Fibroblast of the aortic adventitia (primary cell): ENCODE data around the gene DBNL. TPM values are rescaled to one million over a fixed set of nuclear protein-coding genes. Genes with fewer than 3 reads are reported as not detected.

ENCODE experiments used
- DNase-seq: peaks from one replicate; pipeline ENCODE4 v3.0.0-alpha.2; 2010; ENCODE audit warnings: low read depth
- H3K4me3 ChIP-seq: 2 replicates; pipeline ENCODE4 v1.5.1; 2011; ENCODE audit warnings: low read depth, mild to moderate bottlenecking, control low read depth, low read length, moderate library complexity
- total RNA-seq: library from RNA; depleted of rRNA; stranded (reverse); fragments of >200 nt; gene quantifications from 2 replicates; pipeline ENCODE4 v1.2.3, GENCODE V29; 2012; ENCODE audit warnings: low replicate concordance
- TF ChIP-seq, protein P1 (sequence below): IDR thresholded peaks from 2 replicates; pipeline ENCODE4 v1.5.1; 2011; ENCODE audit warnings: mild to moderate bottlenecking, low read length, control low read depth, inconsistent platforms; ENCODE audit not compliant: insufficient read depth

The DBNL gene
- total RNA-seq, 1 donor: 110 TPM

DNA sequence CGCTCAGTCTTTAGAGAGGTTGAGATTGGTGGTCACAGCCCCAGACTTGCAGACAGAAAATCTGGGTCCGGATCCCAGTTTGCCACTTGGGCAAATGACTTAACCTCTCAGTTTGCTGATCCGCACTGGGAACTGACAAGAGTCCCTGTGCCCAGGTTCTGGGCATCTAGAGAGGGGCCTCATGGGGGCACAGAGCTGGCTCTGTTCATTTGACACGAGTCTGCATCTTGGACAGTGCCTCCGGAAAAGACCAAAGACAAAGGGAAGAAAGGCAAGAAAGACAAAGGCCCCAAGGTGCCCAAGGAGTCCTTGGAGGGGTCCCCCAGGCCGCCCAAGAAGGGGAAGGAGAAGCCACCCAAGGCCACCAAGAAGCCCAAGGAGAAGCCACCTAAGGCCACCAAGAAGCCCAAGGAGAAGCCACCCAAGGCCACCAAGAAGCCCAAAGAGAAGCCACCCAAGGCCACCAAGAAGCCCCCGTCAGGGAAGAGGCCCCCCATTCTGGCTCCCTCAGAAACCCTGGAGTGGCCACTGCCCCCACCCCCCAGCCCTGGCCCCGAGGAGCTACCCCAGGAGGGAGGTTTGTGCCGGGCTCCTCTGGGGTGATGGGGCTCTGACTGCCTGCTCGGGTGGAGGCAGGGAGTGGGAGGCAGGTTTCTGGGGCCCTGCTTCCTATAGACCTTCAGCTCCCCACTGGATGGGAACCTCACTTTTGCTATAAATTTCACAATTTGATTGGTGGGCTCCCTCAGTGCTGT, 62.0 kb downstream of the DBNL start:
- TF ChIP-seq, protein P1, sequence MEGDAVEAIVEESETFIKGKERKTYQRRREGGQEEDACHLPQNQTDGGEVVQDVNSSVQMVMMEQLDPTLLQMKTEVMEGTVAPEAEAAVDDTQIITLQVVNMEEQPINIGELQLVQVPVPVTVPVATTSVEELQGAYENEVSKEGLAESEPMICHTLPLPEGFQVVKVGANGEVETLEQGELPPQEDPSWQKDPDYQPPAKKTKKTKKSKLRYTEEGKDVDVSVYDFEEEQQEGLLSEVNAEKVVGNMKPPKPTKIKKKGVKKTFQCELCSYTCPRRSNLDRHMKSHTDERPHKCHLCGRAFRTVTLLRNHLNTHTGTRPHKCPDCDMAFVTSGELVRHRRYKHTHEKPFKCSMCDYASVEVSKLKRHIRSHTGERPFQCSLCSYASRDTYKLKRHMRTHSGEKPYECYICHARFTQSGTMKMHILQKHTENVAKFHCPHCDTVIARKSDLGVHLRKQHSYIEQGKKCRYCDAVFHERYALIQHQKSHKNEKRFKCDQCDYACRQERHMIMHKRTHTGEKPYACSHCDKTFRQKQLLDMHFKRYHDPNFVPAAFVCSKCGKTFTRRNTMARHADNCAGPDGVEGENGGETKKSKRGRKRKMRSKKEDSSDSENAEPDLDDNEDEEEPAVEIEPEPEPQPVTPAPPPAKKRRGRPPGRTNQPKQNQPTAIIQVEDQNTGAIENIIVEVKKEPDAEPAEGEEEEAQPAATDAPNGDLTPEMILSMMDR: no peak
- peak overlapping the region; percentile 95 for H3K4me3 ChIP-seq
- no peak for DNase-seq

DNA sequence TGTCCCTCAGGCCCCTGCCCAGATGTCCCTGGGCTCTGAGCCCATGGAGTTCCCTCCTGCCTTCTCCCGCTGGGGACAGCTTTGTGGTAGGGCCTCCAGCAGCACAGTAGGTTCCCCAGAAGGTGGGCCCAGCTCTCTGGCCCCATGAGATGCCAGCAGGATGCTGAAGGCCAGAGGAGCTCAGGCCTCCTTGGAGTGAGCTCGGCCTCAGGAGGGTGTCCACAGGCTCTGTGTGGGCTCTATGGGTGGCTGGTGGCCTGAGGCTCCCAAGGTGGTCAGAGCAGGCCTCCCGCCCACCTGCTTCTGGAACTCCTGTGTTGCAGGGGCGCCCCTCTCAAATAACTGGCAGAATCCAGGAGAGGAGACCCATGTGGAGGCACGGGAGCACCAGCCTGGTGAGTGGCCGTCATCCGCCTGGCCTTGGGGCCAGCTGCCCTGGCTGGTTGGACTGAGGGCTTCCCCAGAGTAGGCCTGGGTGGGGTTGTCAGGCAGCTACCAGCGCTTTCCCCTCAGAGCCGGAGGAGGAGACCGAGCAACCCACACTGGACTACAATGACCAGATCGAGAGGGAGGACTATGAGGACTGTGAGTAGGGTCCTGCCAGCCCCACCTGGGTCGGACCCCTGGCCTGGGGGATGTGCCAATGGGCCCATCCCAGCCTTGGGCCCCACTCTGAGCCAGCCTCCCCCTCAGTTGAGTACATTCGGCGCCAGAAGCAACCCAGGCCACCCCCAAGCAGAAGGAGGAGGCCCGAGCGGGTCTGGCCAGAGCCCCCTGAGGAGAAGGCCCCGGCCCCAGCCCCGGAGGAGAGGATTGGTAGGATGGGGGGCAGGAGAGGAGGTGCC, 62.8 kb downstream of the DBNL start:
- DNase-seq: no peak
- H3K4me3 ChIP-seq: peak overlapping the region; percentile 40

DNA sequence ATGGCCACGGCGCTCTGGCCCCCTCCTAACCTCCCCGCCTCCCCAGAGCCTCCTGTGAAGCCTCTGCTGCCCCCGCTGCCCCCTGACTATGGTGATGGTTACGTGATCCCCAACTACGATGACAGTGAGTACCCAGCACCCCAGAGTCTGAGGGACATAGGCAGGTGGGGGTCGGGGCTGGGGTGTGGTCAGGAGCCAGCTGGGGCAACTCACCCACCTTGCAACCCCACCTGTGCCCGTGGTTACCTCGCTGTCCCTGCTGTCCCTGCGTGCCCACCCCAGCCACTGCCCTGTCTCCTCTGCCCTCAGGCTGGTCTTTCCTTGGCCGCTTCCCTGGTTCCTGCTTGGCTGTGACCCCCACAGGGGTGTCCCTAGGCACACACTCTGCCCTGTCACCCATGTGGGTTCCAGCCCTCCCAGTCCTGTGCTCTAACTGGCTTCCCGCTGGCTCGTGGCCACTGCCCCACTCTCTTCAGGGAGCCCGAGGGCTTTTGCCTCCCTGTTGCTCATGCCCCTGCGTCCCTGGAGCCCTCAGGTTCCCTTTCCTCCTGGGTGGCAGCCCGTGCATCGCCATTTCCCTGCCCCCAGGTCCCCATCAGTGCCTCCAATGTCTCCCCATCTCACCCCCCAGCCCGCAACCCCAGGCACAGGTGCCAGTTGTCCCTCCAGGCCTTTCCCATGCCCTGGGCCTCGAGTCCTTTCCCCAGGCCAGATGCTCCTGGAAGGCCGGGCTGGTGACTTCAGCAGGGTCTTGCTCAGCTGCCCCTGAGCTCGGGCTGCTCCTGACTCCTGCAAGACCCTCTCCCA, 63.7 kb downstream of the DBNL start:
- no peak overlapping the region for H3K4me3 ChIP-seq
- no peak for DNase-seq
- TF ChIP-seq, protein P1: no peak

More for the DNA sequence above, 62.8 kb downstream of the DBNL start:
- TF ChIP-seq, protein P1: no peak

DNA sequence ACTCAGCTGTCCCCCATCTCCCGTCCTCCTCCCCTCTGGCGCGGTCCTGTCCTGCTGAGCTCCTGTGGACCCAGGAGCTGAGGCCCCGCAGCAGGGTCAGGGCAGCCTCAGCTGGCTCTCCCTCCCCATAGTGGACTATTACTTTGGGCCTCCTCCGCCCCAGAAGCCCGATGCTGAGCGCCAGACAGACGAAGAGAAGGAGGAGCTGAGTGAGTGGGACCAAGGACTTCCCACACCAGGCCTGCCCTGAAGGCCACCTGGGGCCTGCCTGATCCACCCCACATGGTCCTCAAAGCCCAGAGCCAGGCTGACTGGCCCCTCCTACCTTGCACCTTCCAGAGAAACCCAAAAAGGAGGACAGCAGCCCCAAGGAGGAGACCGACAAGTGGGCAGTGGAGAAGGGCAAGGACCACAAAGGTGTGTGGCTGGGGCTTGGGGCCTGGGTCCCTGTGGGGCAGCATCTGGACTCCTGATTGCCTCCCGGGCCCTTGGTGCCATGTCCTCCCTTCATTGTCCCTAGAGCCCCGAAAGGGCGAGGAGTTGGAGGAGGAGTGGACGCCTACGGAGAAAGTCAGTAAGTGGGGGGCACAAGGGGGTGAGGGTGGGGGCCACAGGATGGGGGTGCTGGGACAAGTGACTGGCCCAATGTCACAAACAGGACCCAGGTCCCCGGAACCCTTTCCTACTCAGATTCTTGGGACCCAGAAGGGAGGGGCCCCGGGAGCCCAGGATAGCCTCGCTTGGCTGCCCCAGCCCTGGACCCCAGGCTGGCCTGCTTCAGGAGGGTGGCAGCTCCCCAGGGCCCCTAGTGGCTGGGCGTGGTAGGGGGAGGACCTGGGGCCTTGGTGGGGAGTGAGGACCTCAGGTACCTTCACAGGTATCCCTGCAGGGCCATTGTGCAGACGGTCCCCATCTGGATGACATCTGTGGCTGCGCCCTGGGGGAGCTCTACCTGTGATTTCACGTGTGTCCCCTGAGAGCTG, 64.6 kb downstream of the DBNL start:
- H3K4me3 ChIP-seq: no peak overlapping the region
- TF ChIP-seq, protein P1: no peak
- DNase-seq: no peak

DNA sequence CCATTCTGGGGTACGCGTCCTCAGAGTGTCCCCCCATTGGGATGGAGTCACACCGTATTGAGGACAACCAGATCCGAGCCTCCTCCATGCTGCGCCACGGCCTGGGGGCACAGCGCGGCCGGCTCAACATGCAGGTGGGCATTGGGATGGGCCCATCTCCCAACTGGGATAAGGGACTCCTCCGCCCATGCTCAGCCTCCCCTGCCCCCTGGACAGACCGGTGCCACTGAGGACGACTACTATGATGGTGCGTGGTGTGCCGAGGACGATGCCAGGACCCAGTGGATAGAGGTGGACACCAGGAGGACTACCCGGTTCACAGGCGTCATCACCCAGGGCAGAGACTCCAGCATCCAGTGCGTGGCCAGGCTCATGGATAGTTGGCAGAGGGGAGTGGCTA, 65.5 kb downstream of the DBNL start:
- DNase-seq: no peak
- H3K4me3 ChIP-seq: no peak overlapping the region
- TF ChIP-seq, protein P1: no peak
